Activated T-helper 1 cell treated with Interleukin-2 at 50 U/mL for 16 hours (primary cell): ENCODE results near the gene RNF11.
"Not testable (repeated sequence)": the region's sequence is repeated elsewhere in the genome, so short reads cannot be mapped to it uniquely, and the experiment has no call there.

ENCODE experiments used
- DNase-seq: peaks from one replicate; pipeline ENCODE4 v3.0.0-alpha.2; 2020; ENCODE audit warnings: low read depth

Gene RNF11

GRCh38 chr1:51235673-51236530, at the start of gene RNF11:
TSS of gene RNF11 (plus strand) at chr1:51236273. CDS start at chr1:51236757, 484 bp downstream.
- peak; percentile 88 for DNase-seq

- DNase-seq, result no peak
These were observed 47.8 kb upstream of the RNF11 start for GRCh38 chr1:51188230-51188629.

- DNase-seq, result no peak
These were observed 46.5 kb upstream of the RNF11 start for GRCh38 chr1:51189421-51190073.

- no peak for DNase-seq
These were observed 45.1 kb upstream of the RNF11 start for GRCh38 chr1:51190961-51191360.

- peak; percentile 1 for DNase-seq
These were observed 43.7 kb upstream of the RNF11 start for GRCh38 chr1:51192213-51192843.

GRCh38 chr1:51193564-51193963, 42.5 kb upstream of the RNF11 start:
- DNase-seq, result no peak

- DNase-seq, result no peak
These were observed 32.8 kb upstream of the RNF11 start for GRCh38 chr1:51203121-51203873.

- DNase-seq, result no peak
These were observed 32.2 kb upstream of the RNF11 start for GRCh38 chr1:51203874-51204245.

GRCh38 chr1:51210055-51210454, 26.0 kb upstream of the RNF11 start:
- no peak for DNase-seq

GRCh38 chr1:51210676-51211075, 25.4 kb upstream of the RNF11 start:
- DNase-seq, result no peak

GRCh38 chr1:51214615-51215131, 21.4 kb upstream of the RNF11 start:
- no peak for DNase-seq

GRCh38 chr1:51215169-51215568, 20.9 kb upstream of the RNF11 start:
- DNase-seq, result no peak

GRCh38 chr1:51216631-51217030, 19.4 kb upstream of the RNF11 start:
- DNase-seq, result no peak

GRCh38 chr1:51217101-51217500, 19.0 kb upstream of the RNF11 start:
- no peak for DNase-seq

- DNase-seq, result no peak
These were observed 17.5 kb upstream of the RNF11 start for GRCh38 chr1:51218570-51218969.

GRCh38 chr1:51219022-51219421, 17.1 kb upstream of the RNF11 start:
- no peak for DNase-seq

GRCh38 chr1:51221529-51221928, 14.5 kb upstream of the RNF11 start:
- DNase-seq, result not testable (repeated sequence)

- DNase-seq, result no peak
These were observed 13.8 kb upstream of the RNF11 start for GRCh38 chr1:51222136-51222787.

GRCh38 chr1:51222809-51223208, 13.3 kb upstream of the RNF11 start:
- no peak for DNase-seq

GRCh38 chr1:51224255-51224654, 11.8 kb upstream of the RNF11 start:
- no peak for DNase-seq

GRCh38 chr1:51227231-51227960, 8.7 kb upstream of the RNF11 start:
- DNase-seq, result not testable (repeated sequence)
